ENCODE data around the gene MGAT5.
A peak's percentile ranks its signal among the peaks of the same experiment; 100 is the strongest.

The MGAT5 gene

GRCh38 chr2:134489732-134490384 lies 236.0 kb downstream of the MGAT5 start:
- DNase-seq, result no peak

- DNase-seq, result no peak
These were observed 236.7 kb downstream of the MGAT5 start for GRCh38 chr2:134490559-134490958.

DNA sequence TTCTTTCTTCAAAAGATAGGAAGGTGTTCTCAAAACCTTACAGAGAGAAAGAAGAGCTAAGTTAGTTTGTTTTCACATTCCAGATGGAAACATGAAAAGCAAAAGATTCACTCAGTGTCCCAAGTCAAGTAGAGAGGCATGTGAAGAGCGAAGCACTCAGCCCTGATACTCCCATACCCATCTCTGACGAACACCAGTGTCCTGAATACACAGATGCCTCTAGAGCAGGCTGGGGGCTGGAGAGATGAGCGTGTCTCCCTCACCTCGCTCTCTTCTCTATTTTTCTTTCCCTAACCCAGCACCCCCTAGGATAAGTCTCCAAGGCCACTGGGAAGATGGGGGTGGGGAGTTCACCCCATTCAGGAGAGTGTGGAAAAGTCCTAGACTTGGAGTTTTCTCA lies 237.2 kb downstream of the MGAT5 start:
- no peak for DNase-seq

GRCh38 chr2:134491771-134492441 lies 238.0 kb downstream of the MGAT5 start:
- DNase-seq, result peak; percentile 64

DNA sequence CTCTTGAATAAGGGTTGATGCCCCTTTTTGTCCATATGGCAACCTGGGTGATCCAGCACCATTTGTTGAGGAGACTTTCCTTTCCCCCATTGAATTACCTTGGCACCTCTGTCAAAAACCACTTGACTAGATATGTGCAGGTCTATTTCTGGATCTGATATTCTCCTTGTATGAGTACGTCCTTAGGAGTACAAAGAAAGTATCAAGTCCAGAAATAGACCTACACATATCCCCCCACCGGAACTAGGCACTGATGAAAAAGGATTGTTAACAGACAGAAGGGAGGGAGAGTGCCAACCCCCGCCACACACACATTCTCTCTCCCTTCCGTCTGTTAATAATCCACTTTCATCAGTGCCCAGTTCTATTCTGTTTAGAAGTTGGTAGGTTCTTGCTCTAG lies 239.9 kb downstream of the MGAT5 start:
- no peak for DNase-seq

DNA sequence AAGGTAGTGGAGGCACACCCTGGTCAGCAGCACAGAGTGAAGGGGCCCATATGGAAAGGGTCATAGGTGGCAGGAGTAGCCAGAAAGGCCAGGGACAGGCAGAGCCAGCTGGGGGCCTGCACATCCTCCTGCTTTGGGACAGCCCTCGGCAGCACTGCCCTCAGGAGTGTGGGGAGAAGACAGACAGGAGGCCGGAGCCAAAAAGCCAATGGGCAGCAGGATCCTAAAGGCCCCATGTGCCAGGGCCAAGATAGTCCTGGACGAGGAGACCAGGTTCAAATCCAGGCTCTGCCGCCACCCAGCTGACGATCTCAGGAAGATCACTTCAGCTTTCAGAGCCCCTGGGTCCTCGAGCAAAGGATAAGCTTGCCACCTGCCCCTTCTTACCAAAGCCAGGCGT lies 244.8 kb downstream of the MGAT5 start:
- no peak for DNase-seq

- DNase-seq, result no peak
These were observed 245.5 kb downstream of the MGAT5 start for GRCh38 chr2:134499307-134499926.

GRCh38 chr2:134500211-134500935 lies 246.5 kb downstream of the MGAT5 start:
- DNase-seq, result no peak

DNA sequence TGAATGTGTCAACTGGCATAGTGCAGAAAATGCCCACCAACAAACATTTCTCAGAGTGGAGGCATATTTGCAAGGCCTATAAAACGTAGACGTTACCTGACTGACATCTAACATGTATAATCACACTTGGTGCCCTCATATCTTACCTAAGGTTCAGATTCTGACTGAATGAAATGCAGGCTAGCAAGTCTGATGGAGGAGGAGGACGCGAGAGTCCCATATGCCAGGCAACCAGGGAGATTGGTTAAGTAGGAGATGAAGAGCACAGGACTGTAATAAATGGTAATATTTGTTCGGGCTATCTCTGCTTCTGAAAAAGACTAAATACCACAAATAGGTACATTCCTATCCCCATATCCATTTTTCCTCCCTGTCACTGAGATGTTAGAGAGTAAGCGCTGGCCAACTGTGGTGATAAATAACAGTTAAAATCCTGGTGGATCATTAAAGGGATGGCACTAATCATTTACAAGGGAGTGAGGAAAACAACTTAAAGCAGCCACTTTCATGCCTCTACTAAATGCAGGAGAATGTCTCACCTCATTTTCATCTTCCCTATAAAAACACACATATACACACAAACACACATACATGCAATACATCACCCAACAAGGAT lies 247.7 kb downstream of the MGAT5 start:
- DNase-seq, result no peak

DNA sequence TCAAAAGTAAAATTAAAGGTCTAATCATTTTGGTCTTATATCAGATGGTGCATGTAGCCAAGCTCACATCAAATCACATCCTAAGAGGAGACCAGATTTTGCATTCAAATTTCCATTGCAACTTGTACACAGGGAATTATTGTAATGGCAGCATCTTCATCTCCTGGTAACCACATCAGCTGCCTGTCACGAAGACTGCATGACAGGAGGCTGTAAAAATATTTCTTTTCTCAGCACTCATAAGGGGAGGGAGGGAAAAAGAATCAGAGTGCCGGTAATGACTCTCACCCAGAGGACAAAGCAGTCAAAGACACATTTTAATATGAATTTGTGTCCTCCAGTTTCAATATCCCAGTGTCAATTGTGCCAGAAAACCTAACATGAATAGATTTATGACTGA lies 248.2 kb downstream of the MGAT5 start:
- no peak for DNase-seq

Data from NCI-H2107 (cell line).